GM12878 (cell line): ENCODE measurements around the gene STXBP5. TPM values are rescaled to one million over a fixed set of nuclear protein-coding genes. Genes with fewer than 3 reads are reported as not detected.

ENCODE experiments used
- ATAC-seq: fragments of 200-7000 bp; cut with Tn5 transposase; 3 replicates; pipeline ENCODE4 v1.9.1; 2020; ENCODE audit warnings: mild to moderate bottlenecking, moderate library complexity
- BruUV-seq: library from RNA; stranded (reverse); fragments of 400-500 nt; replicated peaks from 2 replicates; lab custom pipeline; 2021; lab: Mats Ljungman, UMichigan
- CTCF ChIA-PET: fragments of 300-600 bp; sonication (Branson Sonifier 250); formaldehyde crosslinking; extraction: SDS; loops from one replicate; lab custom pipeline; 2021; ENCODE audit warnings: inconsistent platforms; lab: Yijun Ruan, JAX
- POLR2A ChIA-PET: fragments of 350-600 bp; formaldehyde crosslinking; extraction: SDS; loops from one replicate; lab custom pipeline; 2021; ENCODE audit warnings: inconsistent platforms; lab: Charles Lee
- RAD21 ChIA-PET: fragments of 300-600 bp; sonication (Branson Sonifier 250); formaldehyde crosslinking; loops from one replicate; lab custom pipeline; 2023; ENCODE audit warnings: antibody characterized with exemption; ENCODE audit not compliant: unreplicated experiment; lab: Charles Lee
- SMC1A ChIA-PET: fragments of 300-600 bp; sonication (Branson Sonifier 250); formaldehyde crosslinking; loops from one replicate; lab custom pipeline; 2023; ENCODE audit not compliant: unreplicated experiment, uncharacterized antibody; lab: Charles Lee
- DNase-seq: peaks from one replicate; pipeline ENCODE4 v3.0.0-alpha.2; 2011; ENCODE audit warnings: low read depth, low spot score
- FAIRE-seq: peaks from 3 replicates; lab custom pipeline; 2011; peaks lifted over from hg19 to GRCh38; lab: Jason Lieb, UNC
- H2AFZ ChIP-seq: 2 replicates; pipeline ENCODE4 v1.6.0; 2011; ENCODE audit warnings: low read depth, low read length, control low read depth; ENCODE audit not compliant: control insufficient read depth
- H3K27ac ChIP-seq: 2 replicates; pipeline ENCODE4 v1.5.1; 2011; ENCODE audit warnings: control low read depth; ENCODE audit not compliant: control insufficient read depth, insufficient read depth
- H3K27me3 ChIP-seq, 2 experiments: replicated peaks in 1 of 2; 2 replicates each; pipeline versions ENCODE4 v1.6.0 to v1.6.1; 2011; ENCODE audit warnings: low read length in 1 of 2; ENCODE audit not compliant: control insufficient read depth in 2 of 2, insufficient read depth in 2 of 2
- H3K36me3 ChIP-seq, 2 experiments: 2 replicates each; pipeline ENCODE4 v1.5.1; 2011; ENCODE audit warnings: low read length in 1 of 2; ENCODE audit not compliant: control insufficient read depth in 2 of 2, insufficient read depth in 2 of 2
- H3K4me1 ChIP-seq: 2 replicates; pipeline ENCODE4 v1.6.1; 2011; ENCODE audit warnings: mild to moderate bottlenecking, low read length, moderate library complexity, mixed read lengths; ENCODE audit not compliant: control insufficient read depth, insufficient read depth
- H3K4me2 ChIP-seq: 2 replicates; pipeline ENCODE4 v1.6.0; 2011; ENCODE audit warnings: control low read depth; ENCODE audit not compliant: control insufficient read depth, insufficient read depth
- H3K4me3 ChIP-seq: fragments of 200-600 bp; sonication (generic); 2 replicates; pipeline ENCODE4 v1.5.1; 2016
- H3K79me2 ChIP-seq: 2 replicates; pipeline ENCODE4 v1.6.0; 2011; ENCODE audit warnings: low read length; ENCODE audit not compliant: control insufficient read depth, insufficient read depth
- H3K9ac ChIP-seq: 2 replicates; pipeline ENCODE4 v1.8.0; 2011; ENCODE audit warnings: low read length, control low read depth, mixed read lengths; ENCODE audit not compliant: control insufficient read depth, insufficient read depth
- H3K9me3 ChIP-seq: replicated peaks from 3 replicates; pipeline ENCODE4 v1.5.1; 2011; ENCODE audit warnings: mild to moderate bottlenecking, low read length; ENCODE audit not compliant: control insufficient read depth, insufficient read depth
- H4K20me1 ChIP-seq: 2 replicates; pipeline ENCODE4 v1.6.0; 2011; ENCODE audit not compliant: control insufficient read depth, insufficient read depth
- CHD4 ChIP-seq: fragments of 200-600 bp; sonication (generic); IDR thresholded peaks from 2 replicates; pipeline ENCODE4 v1.6.1; 2016; ENCODE audit warnings: mild to moderate bottlenecking
- MTA2 ChIP-seq: fragments of 450-650 bp; IDR thresholded peaks from 2 replicates; pipeline ENCODE4 v1.6.1; 2016; ENCODE audit warnings: low read depth, mild to moderate bottlenecking, moderate library complexity
- NFIC ChIP-seq: IDR thresholded peaks from 2 replicates; pipeline ENCODE4 v1.6.1; 2012; ENCODE audit warnings: low read depth, mild to moderate bottlenecking, inconsistent platforms, low read length, moderate library complexity
- NRF1 ChIP-seq: conservative IDR thresholded peaks from 2 replicates; pipeline ENCODE4 v1.6.1; 2011; ENCODE audit warnings: mild to moderate bottlenecking, low read depth, low read length, improper control_type of control experiment
- RB1 ChIP-seq: fragments of 450-650 bp; formaldehyde crosslinking; IDR thresholded peaks from 2 replicates; pipeline ENCODE4 v1.6.1; 2017; ENCODE audit warnings: mild to moderate bottlenecking, borderline replicate concordance
- RBBP5 ChIP-seq: fragments of 200-600 bp; sonication (generic); conservative IDR thresholded peaks from 2 replicates; pipeline ENCODE4 v1.6.1; 2016
- SMC3 ChIP-seq: IDR thresholded peaks from 2 replicates; pipeline ENCODE4 v1.6.1; 2011; ENCODE audit warnings: low read length, improper control_type of control experiment, borderline replicate concordance
- SUPT20H ChIP-seq: IDR thresholded peaks from 2 replicates; pipeline ENCODE4 v1.6.1; 2011; ENCODE audit warnings: low read depth, mild to moderate bottlenecking, low read length, moderate library complexity, borderline replicate concordance; ENCODE audit not compliant: control insufficient read depth
- ZNF217 ChIP-seq: fragments of 450-650 bp; IDR thresholded peaks from 2 replicates; pipeline ENCODE4 v1.6.1; 2017; ENCODE audit warnings: antibody characterized with exemption, mild to moderate bottlenecking
- WGBS: methylation state at CpG from one replicate; pipeline ENCODE4 v1.1.6; 2016; ENCODE audit warnings: low lambda C conversion rate; ENCODE audit not compliant: insufficient replicate concordance, insufficient coverage; ENCODE audit errors: missing lambda C conversion rate; 5-methylcytosine and 5-hydroxymethylcytosine counted together
- in situ Hi-C: fragments of 300-500 bp; cut with MboI; formaldehyde crosslinking; loops from 9 replicates; pipeline ENCODE4 v1.14.3; 2018; ENCODE audit warnings: mixed read lengths
- intact Hi-C: fragments of 100-400 bp; cut with micrococcal nuclease; formaldehyde crosslinking; loops from one replicate; pipeline ENCODE4 v1.14.2; 2022; ENCODE audit not compliant: unreplicated experiment
- polyA plus RNA-seq, 11 experiments: library from polyadenylated mRNA; depleted of rRNA in 4 of 11; unstranded in 6 of 11; stranded (reverse) in 5 of 11; fragments of >200 nt; fragmentation: Nextera tagmentation in 4 of 11; fragmentation: Illumina TruSeq in 1 of 11; extraction: Ambion mirVana in 4 of 11; extraction: Trizol in 1 of 11; gene quantifications; 1 replicate in 1 of 11; 2 replicates in 10 of 11; pipeline versions ENCODE4 v1.2.1 to v1.2.3, GENCODE V29; 2011 to 2016; ENCODE audit warnings: inconsistent platforms in 2 of 11, missing spikeins in 2 of 11, low read depth in 1 of 11
- total RNA-seq, 4 experiments: library from RNA; depleted of rRNA in 3 of 4; stranded (reverse); fragments of >200 nt in 3 of 4; fragmentation: Illumina TruSeq in 1 of 4; extraction: Trizol in 1 of 4; gene quantifications; 2 replicates each; pipeline versions ENCODE4 v1.2.1 to v1.2.3, GENCODE V29; 2013 to 2021
- TF ChIP-seq, protein P1 (sequence below): fragments of 450-650 bp; formaldehyde crosslinking; IDR thresholded peaks from 2 replicates; pipeline ENCODE4 v1.5.0; 2022; ENCODE audit warnings: mild to moderate bottlenecking, missing genetic modification characterization
- TF ChIP-seq, protein P2 (sequence below): IDR thresholded peaks from 2 replicates; pipeline ENCODE4 v1.6.1; 2012; ENCODE audit warnings: low read length, inconsistent platforms
- TF ChIP-seq, protein P3 (sequence below): IDR thresholded peaks from 2 replicates; pipeline ENCODE4 v1.6.1; 2011; ENCODE audit warnings: borderline replicate concordance, low read depth, mild to moderate bottlenecking, moderate library complexity, low read length; ENCODE audit not compliant: insufficient read depth, poor library complexity, severe bottlenecking

STXBP5 gene
- total and polyA plus RNA-seq, 10 of the 15 experiments (the other 5 are each of a cell fraction or from before 2014, with no cell fraction given), result 1.4 to 13.2 (median 8.4) TPM

DNA sequence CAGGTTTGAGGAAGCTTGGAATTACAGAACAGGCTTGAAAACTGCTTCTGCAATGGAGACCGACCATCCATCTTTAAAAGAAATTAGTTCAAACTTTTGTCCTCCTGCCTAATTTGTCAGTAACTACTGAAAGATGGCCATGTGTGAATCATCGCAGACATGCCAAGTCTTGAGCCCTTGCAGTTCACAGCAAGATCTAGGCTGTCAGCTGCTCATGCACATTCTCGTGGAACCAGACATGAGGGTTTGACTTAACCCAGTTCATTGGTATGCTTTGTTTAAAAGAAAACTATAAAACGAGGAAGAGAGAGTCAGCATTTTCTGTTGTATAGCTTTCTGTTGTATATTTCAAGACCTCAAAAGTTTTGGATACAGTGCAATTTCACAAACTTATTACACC is 230.3 kb downstream of the STXBP5 start:
- Histone ChIP-seq H3K36me3 (no peaks in the 10 kb centered on the region), H3K4me1 (no peaks in the 10 kb centered on the region), H3K9ac (no peak overlapping the region), H3K4me2 (no peak overlapping the region), H3K79me2 (no peaks in the 10 kb centered on the region), H3K9me3 (no peaks in the 10 kb centered on the region), H2AFZ (no peak overlapping the region), H3K4me3 (no peak overlapping the region), H4K20me1 (no peaks in the 10 kb centered on the region), H3K27me3 (no peaks in the 10 kb centered on the region), H3K27ac (no peak overlapping the region)
- TF ChIP-seq NFIC, result no peak
- TF ChIP-seq, protein P1, sequence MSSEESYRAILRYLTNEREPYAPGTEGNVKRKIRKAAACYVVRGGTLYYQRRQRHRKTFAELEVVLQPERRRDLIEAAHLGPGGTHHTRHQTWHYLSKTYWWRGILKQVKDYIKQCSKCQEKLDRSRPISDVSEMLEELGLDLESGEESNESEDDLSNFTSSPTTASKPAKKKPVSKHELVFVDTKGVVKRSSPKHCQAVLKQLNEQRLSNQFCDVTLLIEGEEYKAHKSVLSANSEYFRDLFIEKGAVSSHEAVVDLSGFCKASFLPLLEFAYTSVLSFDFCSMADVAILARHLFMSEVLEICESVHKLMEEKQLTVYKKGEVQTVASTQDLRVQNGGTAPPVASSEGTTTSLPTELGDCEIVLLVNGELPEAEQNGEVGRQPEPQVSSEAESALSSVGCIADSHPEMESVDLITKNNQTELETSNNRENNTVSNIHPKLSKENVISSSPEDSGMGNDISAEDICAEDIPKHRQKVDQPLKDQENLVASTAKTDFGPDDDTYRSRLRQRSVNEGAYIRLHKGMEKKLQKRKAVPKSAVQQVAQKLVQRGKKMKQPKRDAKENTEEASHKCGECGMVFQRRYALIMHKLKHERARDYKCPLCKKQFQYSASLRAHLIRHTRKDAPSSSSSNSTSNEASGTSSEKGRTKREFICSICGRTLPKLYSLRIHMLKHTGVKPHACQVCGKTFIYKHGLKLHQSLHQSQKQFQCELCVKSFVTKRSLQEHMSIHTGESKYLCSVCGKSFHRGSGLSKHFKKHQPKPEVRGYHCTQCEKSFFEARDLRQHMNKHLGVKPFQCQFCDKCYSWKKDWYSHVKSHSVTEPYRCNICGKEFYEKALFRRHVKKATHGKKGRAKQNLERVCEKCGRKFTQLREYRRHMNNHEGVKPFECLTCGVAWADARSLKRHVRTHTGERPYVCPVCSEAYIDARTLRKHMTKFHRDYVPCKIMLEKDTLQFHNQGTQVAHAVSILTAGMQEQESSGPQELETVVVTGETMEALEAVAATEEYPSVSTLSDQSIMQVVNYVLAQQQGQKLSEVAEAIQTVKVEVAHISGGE (CRISPR knock-in tag), result no peak
- TF ChIP-seq RBBP5, result no peak
- ChIA-PET CTCF (no interaction called here), RAD21 (no interaction called here), POLR2A (no interaction called here), SMC1A (no interaction called here)
- no TSS peak for BruUV-seq
- ATAC-seq (no peak), DNase-seq (no peak), FAIRE-seq (no peak)
- in situ Hi-C loops (no loop called here), intact Hi-C loops (no loop called here)
- 36% methylated on average over 4 of the region's 4 CpGs for WGBS

DNA sequence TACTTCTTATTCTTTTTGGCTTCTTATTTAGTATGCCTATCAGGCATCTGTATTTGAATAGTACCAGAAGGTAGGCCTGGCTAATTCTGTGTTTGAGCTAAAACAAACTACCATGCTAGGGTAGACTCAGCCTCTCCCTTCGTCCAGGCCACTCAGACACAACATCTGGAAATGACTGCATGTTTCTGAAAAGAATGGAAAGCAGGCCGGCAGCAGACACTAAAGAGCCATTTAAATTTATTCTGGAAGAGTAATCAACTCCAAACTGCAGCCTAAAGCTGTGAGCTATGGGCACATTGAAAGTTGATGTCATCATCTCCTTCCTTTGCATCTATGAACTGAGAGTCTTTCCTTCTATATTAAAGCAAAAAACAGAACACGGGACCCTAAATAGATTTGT is 233.4 kb downstream of the STXBP5 start:
- H3K9ac ChIP-seq, result no peak overlapping the region
- FAIRE-seq (no peak), ATAC-seq (no peak), DNase-seq (no peak)
- WGBS, result 29% methylated on average over 3 of the region's 3 CpGs
- no peaks in the 10 kb centered on the region for H3K36me3 ChIP-seq
- H3K4me2 ChIP-seq, result no peak overlapping the region
- H3K4me3 ChIP-seq, result no peak overlapping the region
- H4K20me1 ChIP-seq, result no peaks in the 10 kb centered on the region
- SMC1A ChIA-PET, result interaction anchor here (1.2 kb wide), 1 partner anchor 18 kb away, joined by 3 read pairs; no protein-coding TSS in a partner anchor
- CTCF ChIA-PET, result no interaction called here
- H3K27me3 ChIP-seq, result no peaks in the 10 kb centered on the region
- POLR2A ChIA-PET, result no interaction called here
- no peak overlapping the region for H3K27ac ChIP-seq
- no peaks in the 10 kb centered on the region; the same call in 2 of the 3 replicates for H3K9me3 ChIP-seq
- no peaks in the 10 kb centered on the region for H3K4me1 ChIP-seq
- no peak overlapping the region for H2AFZ ChIP-seq
- in situ Hi-C loops, result no loop called here
- H3K79me2 ChIP-seq, result no peaks in the 10 kb centered on the region
- intact Hi-C loops, result no loop called here
- RAD21 ChIA-PET, result no interaction called here
- BruUV-seq, result no TSS peak
- TF ChIP-seq ZNF217 (no peak), RB1 (no peak), SMC3 (no peak), SUPT20H (no peak), CHD4 (no peak), MTA2 (no peak), NRF1 (no peak)
- TF ChIP-seq, protein P2, sequence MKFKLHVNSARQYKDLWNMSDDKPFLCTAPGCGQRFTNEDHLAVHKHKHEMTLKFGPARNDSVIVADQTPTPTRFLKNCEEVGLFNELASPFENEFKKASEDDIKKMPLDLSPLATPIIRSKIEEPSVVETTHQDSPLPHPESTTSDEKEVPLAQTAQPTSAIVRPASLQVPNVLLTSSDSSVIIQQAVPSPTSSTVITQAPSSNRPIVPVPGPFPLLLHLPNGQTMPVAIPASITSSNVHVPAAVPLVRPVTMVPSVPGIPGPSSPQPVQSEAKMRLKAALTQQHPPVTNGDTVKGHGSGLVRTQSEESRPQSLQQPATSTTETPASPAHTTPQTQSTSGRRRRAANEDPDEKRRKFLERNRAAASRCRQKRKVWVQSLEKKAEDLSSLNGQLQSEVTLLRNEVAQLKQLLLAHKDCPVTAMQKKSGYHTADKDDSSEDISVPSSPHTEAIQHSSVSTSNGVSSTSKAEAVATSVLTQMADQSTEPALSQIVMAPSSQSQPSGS, result no peak
- TF ChIP-seq, protein P3, sequence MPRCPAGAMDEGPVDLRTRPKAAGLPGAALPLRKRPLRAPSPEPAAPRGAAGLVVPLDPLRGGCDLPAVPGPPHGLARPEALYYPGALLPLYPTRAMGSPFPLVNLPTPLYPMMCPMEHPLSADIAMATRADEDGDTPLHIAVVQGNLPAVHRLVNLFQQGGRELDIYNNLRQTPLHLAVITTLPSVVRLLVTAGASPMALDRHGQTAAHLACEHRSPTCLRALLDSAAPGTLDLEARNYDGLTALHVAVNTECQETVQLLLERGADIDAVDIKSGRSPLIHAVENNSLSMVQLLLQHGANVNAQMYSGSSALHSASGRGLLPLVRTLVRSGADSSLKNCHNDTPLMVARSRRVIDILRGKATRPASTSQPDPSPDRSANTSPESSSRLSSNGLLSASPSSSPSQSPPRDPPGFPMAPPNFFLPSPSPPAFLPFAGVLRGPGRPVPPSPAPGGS, result no peak
